ENCODE data around the gene CACNB4.

Gene CACNB4

GRCh38 chr2:152067823-152068222, 31.0 kb downstream of the CACNB4 start:
- TF ChIP-seq, protein P1, sequence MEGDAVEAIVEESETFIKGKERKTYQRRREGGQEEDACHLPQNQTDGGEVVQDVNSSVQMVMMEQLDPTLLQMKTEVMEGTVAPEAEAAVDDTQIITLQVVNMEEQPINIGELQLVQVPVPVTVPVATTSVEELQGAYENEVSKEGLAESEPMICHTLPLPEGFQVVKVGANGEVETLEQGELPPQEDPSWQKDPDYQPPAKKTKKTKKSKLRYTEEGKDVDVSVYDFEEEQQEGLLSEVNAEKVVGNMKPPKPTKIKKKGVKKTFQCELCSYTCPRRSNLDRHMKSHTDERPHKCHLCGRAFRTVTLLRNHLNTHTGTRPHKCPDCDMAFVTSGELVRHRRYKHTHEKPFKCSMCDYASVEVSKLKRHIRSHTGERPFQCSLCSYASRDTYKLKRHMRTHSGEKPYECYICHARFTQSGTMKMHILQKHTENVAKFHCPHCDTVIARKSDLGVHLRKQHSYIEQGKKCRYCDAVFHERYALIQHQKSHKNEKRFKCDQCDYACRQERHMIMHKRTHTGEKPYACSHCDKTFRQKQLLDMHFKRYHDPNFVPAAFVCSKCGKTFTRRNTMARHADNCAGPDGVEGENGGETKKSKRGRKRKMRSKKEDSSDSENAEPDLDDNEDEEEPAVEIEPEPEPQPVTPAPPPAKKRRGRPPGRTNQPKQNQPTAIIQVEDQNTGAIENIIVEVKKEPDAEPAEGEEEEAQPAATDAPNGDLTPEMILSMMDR (IDR thresholded peaks at IDR 0.05; ENCODE audit: control insufficient read depth, insufficient read depth, low read depth, low read length, missing control alignments): no peak
- DNase-seq (ENCODE audit: low read depth): no peak
- H3K4me3 ChIP-seq (ENCODE audit: control insufficient read depth, low read depth, low read length): no peak overlapping the region

- DNase-seq (ENCODE audit: low read depth): no peak
- TF ChIP-seq, protein P1 (IDR thresholded peaks at IDR 0.05; ENCODE audit: control insufficient read depth, insufficient read depth, low read depth, low read length, missing control alignments): no peak
- no peak overlapping the region for H3K4me3 ChIP-seq (ENCODE audit: control insufficient read depth, low read depth, low read length)
Measured at GRCh38 chr2:152065945-152066344, 32.9 kb downstream of the CACNB4 start.

DNA sequence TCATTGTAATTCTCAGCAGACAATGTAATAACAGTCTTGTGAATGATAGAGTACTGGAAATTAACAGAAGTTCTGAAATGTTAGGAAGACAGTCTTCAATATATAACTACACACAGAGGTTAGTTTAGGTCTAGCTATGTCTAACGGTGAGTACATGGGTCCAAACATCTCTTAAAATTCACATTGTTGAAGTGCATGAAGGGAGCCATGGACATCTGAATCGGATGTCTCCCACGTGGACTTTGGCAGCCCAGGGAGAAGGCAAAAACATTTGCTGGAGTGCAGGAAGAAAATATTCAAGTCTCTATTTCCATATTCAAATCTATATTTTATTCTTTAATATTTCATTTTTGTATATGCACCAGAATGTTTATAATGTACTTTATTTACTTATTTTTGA, 34.8 kb downstream of the CACNB4 start:
- TF ChIP-seq, protein P1 (IDR thresholded peaks at IDR 0.05; ENCODE audit: control insufficient read depth, insufficient read depth, low read depth, low read length, missing control alignments): no peak
- H3K4me3 ChIP-seq (ENCODE audit: control insufficient read depth, low read depth, low read length): no peak overlapping the region
- DNase-seq (ENCODE audit: low read depth): no peak

DNA sequence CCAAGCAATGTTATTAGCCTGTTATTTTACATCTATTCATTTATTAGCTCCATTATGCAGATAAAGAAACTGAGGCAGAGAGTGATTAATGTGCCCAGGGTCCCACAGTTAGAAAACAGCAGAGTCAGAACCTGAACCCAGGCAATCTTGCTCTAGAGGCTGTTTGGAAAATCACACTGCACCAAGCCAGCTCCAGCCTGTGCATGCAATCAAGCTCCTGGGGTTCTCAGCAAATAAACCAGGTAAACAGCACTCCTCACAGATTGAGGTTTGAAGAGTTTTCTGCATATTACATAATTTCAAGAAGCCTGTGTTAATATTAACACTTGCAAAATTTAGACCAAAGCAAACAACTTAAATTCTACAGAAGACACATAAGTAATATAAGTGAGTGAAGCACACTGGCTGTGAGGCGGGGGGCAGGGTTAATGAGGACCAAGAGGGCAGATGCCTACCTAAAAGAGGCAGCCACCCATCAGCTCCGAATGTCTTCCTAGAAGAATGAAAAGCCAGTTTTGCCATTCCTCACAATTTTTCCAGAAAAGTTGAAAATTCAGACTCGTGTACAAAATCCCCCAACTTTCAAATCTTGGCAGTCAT, 35.4 kb downstream of the CACNB4 start:
- TF ChIP-seq, protein P1 (IDR thresholded peaks at IDR 0.05; ENCODE audit: control insufficient read depth, insufficient read depth, low read depth, low read length, missing control alignments): no peak
- no peak for DNase-seq (ENCODE audit: low read depth)
- H3K4me3 ChIP-seq (ENCODE audit: control insufficient read depth, low read depth, low read length): no peak overlapping the region

GRCh38 chr2:152062125-152063091, 36.4 kb downstream of the CACNB4 start:
- TF ChIP-seq, protein P1 (IDR thresholded peaks at IDR 0.05; ENCODE audit: control insufficient read depth, insufficient read depth, low read depth, low read length, missing control alignments): no peak
- H3K4me3 ChIP-seq (ENCODE audit: control insufficient read depth, low read depth, low read length): no peak overlapping the region
- peak; percentile 42 for DNase-seq (ENCODE audit: low read depth)

GRCh38 chr2:152061383-152061782, 37.5 kb downstream of the CACNB4 start:
- no peak for DNase-seq (ENCODE audit: low read depth)
- no peak overlapping the region for H3K4me3 ChIP-seq (ENCODE audit: control insufficient read depth, low read depth, low read length)
- TF ChIP-seq, protein P1 (IDR thresholded peaks at IDR 0.05; ENCODE audit: control insufficient read depth, insufficient read depth, low read depth, low read length, missing control alignments): no peak
